Measurements from ENCODE around the gene CCDC51.

The CCDC51 gene

GRCh38 chr3:48434591-48435222 lies 5.2 kb downstream of the CCDC51 start:
- H3K27me3 ChIP-seq (replicated peaks) = no peaks in the 10 kb centered on the region
- H3K27ac ChIP-seq = no peak overlapping the region
- in situ Hi-C loops (cut with HindIII; ENCODE audit: low pct_ligation_motif_present, low sequenced_read_pairs) = loop anchor here (25.0 kb wide), 1 partner anchor 172 kb away; no protein-coding TSS in a partner anchor

GRCh38 chr3:48433472-48434118 lies 6.3 kb downstream of the CCDC51 start:
- in situ Hi-C loops (cut with HindIII; ENCODE audit: low pct_ligation_motif_present, low sequenced_read_pairs) = loop anchor here (25.0 kb wide), 1 partner anchor 171 kb away; no protein-coding TSS in a partner anchor
- Histone ChIP-seq H3K4me3 (ENCODE audit: low read depth, low read length) (no peak overlapping the region), H3K27ac (no peak overlapping the region), H3K27me3 (replicated peaks) (no peaks in the 10 kb centered on the region), H3K36me3 (replicated peaks) (peaks cover 2% of the 10 kb centered on the region)
- TF ChIP-seq, protein P1, sequence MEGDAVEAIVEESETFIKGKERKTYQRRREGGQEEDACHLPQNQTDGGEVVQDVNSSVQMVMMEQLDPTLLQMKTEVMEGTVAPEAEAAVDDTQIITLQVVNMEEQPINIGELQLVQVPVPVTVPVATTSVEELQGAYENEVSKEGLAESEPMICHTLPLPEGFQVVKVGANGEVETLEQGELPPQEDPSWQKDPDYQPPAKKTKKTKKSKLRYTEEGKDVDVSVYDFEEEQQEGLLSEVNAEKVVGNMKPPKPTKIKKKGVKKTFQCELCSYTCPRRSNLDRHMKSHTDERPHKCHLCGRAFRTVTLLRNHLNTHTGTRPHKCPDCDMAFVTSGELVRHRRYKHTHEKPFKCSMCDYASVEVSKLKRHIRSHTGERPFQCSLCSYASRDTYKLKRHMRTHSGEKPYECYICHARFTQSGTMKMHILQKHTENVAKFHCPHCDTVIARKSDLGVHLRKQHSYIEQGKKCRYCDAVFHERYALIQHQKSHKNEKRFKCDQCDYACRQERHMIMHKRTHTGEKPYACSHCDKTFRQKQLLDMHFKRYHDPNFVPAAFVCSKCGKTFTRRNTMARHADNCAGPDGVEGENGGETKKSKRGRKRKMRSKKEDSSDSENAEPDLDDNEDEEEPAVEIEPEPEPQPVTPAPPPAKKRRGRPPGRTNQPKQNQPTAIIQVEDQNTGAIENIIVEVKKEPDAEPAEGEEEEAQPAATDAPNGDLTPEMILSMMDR (IDR thresholded peaks at IDR 0.05; ENCODE audit: low read depth, low read length, missing control alignments) = no peak
- no peak for DNase-seq

More at GRCh38 chr3:48434591-48435222, 5.2 kb downstream of the CCDC51 start:
- TF ChIP-seq, protein P1 (IDR thresholded peaks at IDR 0.05; ENCODE audit: low read depth, low read length, missing control alignments) = no peak
- no peak overlapping the region for H3K4me3 ChIP-seq (ENCODE audit: low read depth, low read length)
- H3K36me3 ChIP-seq (replicated peaks) = peaks cover 2% of the 10 kb centered on the region
- DNase-seq = no peak

DNA sequence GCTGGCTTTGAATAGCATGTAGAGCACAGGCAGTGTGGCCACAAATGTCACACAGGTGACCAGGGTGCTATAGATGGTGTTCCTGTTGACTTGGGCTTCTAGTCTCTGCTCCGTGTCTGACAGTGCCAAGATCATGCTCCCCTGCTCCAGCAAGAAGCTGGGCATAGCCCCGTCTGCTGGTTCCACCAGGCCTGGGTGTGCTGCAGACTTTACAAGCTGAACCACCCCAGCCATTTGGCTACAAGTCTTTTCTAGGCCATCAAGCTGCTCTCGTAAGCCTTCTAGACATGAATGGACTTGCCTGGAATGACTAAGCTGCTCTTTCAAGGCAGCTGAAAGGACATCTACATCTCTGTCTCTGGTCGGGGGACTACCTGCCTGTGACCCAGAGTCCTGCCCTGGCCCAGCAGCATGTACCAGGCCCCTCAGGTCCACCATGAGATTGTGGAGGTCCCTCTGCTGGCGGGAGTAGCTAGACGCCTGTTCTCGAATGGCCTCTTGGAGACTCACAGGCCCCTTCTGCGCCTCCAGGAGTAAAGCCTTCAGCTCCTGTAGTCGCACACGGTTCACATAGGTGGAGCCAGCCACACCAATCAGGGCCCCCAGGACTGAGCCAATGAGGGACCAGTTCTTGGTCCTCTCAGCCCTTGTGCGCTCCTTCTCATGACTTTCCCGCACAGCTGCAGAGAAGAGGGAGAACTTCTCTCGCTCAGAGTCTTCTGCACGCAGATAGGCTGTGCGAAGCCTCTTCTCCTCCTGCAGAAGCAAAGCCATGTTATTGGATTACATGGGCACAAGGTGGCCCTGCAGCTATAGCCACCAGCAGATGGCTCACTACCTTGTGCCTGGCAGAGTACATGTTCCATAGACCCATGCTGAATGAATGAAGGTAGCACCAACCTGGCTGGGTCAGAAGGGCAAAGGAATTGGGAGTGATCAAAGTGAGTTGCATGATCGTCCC lies 7.2 kb downstream of the CCDC51 start:
- peaks cover 2% of the 10 kb centered on the region for H3K36me3 ChIP-seq (replicated peaks)
- in situ Hi-C loops (cut with HindIII; ENCODE audit: low pct_ligation_motif_present, low sequenced_read_pairs) = loop anchor here (25.0 kb wide), 1 partner anchor 170 kb away; no protein-coding TSS in a partner anchor
- no peak overlapping the region for H3K4me3 ChIP-seq (ENCODE audit: low read depth, low read length)
- TF ChIP-seq, protein P1 (IDR thresholded peaks at IDR 0.05; ENCODE audit: low read depth, low read length, missing control alignments) = peak; percentile 29
- no peak overlapping the region for H3K27ac ChIP-seq
- no peak for DNase-seq
- H3K27me3 ChIP-seq (replicated peaks) = no peaks in the 10 kb centered on the region

- TF ChIP-seq, protein P1 (IDR thresholded peaks at IDR 0.05; ENCODE audit: low read depth, low read length, missing control alignments) = no peak
- Histone ChIP-seq H3K4me3 (ENCODE audit: low read depth, low read length) (no peak overlapping the region), H3K27ac (no peak overlapping the region), H3K27me3 (replicated peaks) (no peaks in the 10 kb centered on the region), H3K36me3 (replicated peaks) (peaks cover 2% of the 10 kb centered on the region)
- DNase-seq = no peak
- in situ Hi-C loops (cut with HindIII; ENCODE audit: low pct_ligation_motif_present, low sequenced_read_pairs) = loop anchor here (25.0 kb wide), 1 partner anchor 169 kb away; no protein-coding TSS in a partner anchor
Measured at GRCh38 chr3:48431224-48432029, 8.5 kb downstream of the CCDC51 start.

- DNase-seq = no peak
- peaks cover 2% of the 10 kb centered on the region for H3K36me3 ChIP-seq (replicated peaks)
- H3K27ac ChIP-seq = no peak overlapping the region
- in situ Hi-C loops (cut with HindIII; ENCODE audit: low pct_ligation_motif_present, low sequenced_read_pairs) = loop anchor here (25.0 kb wide), 1 partner anchor 168 kb away; no protein-coding TSS in a partner anchor
- no peaks in the 10 kb centered on the region for H3K27me3 ChIP-seq (replicated peaks)
- TF ChIP-seq, protein P1 (IDR thresholded peaks at IDR 0.05; ENCODE audit: low read depth, low read length, missing control alignments) = no peak
- H3K4me3 ChIP-seq (ENCODE audit: low read depth, low read length) = no peak overlapping the region
Measured at GRCh38 chr3:48430708-48431101, 9.2 kb downstream of the CCDC51 start.

All from brain microvascular endothelial cell (primary cell).